Stomach smooth muscle (tissue), 2 donors: ENCODE results near the gene GSTT2.
"Not testable (repeated sequence)": the region's sequence is repeated elsewhere in the genome, so short reads cannot be mapped to it uniquely, and the experiment has no call there.

Experiments used
- H3K27ac ChIP-seq: one replicate; pipeline ENCODE4 v1.7.0; 2013; ENCODE audit warnings: mild to moderate bottlenecking, low read length, inconsistent platforms
- H3K27me3 ChIP-seq, 2 donors: one replicate each; pipeline ENCODE4 v1.7.0; 2013; ENCODE audit warnings: low read length in 2 of 2; ENCODE audit not compliant: insufficient read depth in 2 of 2, control insufficient read depth in 1 of 2
- H3K36me3 ChIP-seq, 2 donors: one replicate each; pipeline ENCODE4 v1.7.0; 2013; ENCODE audit warnings: low read length in 2 of 2; ENCODE audit not compliant: control insufficient read depth in 2 of 2, insufficient read depth in 2 of 2
- H3K4me1 ChIP-seq: one replicate; pipeline ENCODE4 v1.7.0; 2013; ENCODE audit warnings: low read length; ENCODE audit not compliant: control insufficient read depth, insufficient read depth
- H3K4me3 ChIP-seq, 2 donors: one replicate each; pipeline ENCODE4 v1.7.0; 2013; ENCODE audit warnings: low read length in 2 of 2
- H3K9ac ChIP-seq, 2 donors: one replicate each; pipeline ENCODE4 v1.7.0; 2013; ENCODE audit warnings: low read length in 2 of 2, mild to moderate bottlenecking in 1 of 2
- H3K9me3 ChIP-seq, 2 donors: one replicate each; pipeline ENCODE4 v1.7.0; 2013; ENCODE audit warnings: low read length in 2 of 2; ENCODE audit not compliant: control insufficient read depth in 2 of 2
- donor health status: healthy.
- donor health status: Pancreatic carcinoma.

Gene GSTT2

GRCh38 chr22:23955886-23956285 lies 24.0 kb upstream of the GSTT2 start:
- H3K4me1 ChIP-seq, H3K4me3 ChIP-seq, H3K27me3 ChIP-seq, H3K27ac ChIP-seq, H3K9me3 ChIP-seq, H3K9ac ChIP-seq, H3K36me3 ChIP-seq: not testable (repeated sequence)

GRCh38 chr22:23956301-23956900 lies 23.5 kb upstream of the GSTT2 start:
- H3K9ac ChIP-seq, H3K4me1 ChIP-seq, H3K36me3 ChIP-seq, H3K27me3 ChIP-seq, H3K9me3 ChIP-seq, H3K27ac ChIP-seq: not testable (repeated sequence)
- peak overlapping the region in 1 of 2 donors; percentile 22 for H3K4me3 ChIP-seq

GRCh38 chr22:23961084-23961771 lies 18.7 kb upstream of the GSTT2 start, which contains the start of gene GSTT2B:
GSTT2B (minus strand) TSS chr22:23961195; CDS start chr22:23961131, 64 bp downstream.
- H3K4me1 ChIP-seq, H3K27ac ChIP-seq, H3K9me3 ChIP-seq, H3K9ac ChIP-seq, H3K27me3 ChIP-seq, H3K36me3 ChIP-seq, H3K4me3 ChIP-seq: not testable (repeated sequence)

GRCh38 chr22:23966094-23966493 lies 13.8 kb upstream of the GSTT2 start:
- not testable (repeated sequence) for H3K4me3 ChIP-seq, H3K27ac ChIP-seq, H3K9me3 ChIP-seq, H3K9ac ChIP-seq, H3K4me1 ChIP-seq, H3K27me3 ChIP-seq
- peaks cover 13 to 20% of the 10 kb centered on the region in 2 donors for H3K36me3 ChIP-seq

- not testable (repeated sequence) for H3K9ac ChIP-seq, H3K4me3 ChIP-seq, H3K4me1 ChIP-seq, H3K9me3 ChIP-seq, H3K27ac ChIP-seq, H3K27me3 ChIP-seq
- peaks cover 18 to 23% of the 10 kb centered on the region in 2 donors for H3K36me3 ChIP-seq
Observed at GRCh38 chr22:23966568-23966967, 13.4 kb upstream of the GSTT2 start, which contains the start of gene DDTL. DDTL (plus strand) TSS chr22:23966888; CDS start chr22:23966915, 27 bp downstream.

GRCh38 chr22:23969071-23969470 lies 10.9 kb upstream of the GSTT2 start:
- Histone ChIP-seq H3K27ac (no peak overlapping the region), H3K36me3 (peaks cover 20 to 27% of the 10 kb centered on the region in 2 donors), H3K4me3 (no peak overlapping the region), H3K9me3 (no peaks in the 10 kb centered on the region), H3K4me1 (peaks cover 3% of the 10 kb centered on the region), H3K9ac (no peak overlapping the region), H3K27me3 (no peaks in the 10 kb centered on the region)

- no peak overlapping the region for H3K4me3 ChIP-seq
- H3K9me3 ChIP-seq, result no peaks in the 10 kb centered on the region
- H3K9ac ChIP-seq, result no peak overlapping the region
- no peak overlapping the region for H3K27ac ChIP-seq
- peaks cover 3% of the 10 kb centered on the region for H3K4me1 ChIP-seq
- peaks cover 20 to 27% of the 10 kb centered on the region in 2 donors for H3K36me3 ChIP-seq
- no peaks in the 10 kb centered on the region for H3K27me3 ChIP-seq
Observed at GRCh38 chr22:23970201-23970641, 9.7 kb upstream of the GSTT2 start.

GRCh38 chr22:23970816-23971486 lies 9.0 kb upstream of the GSTT2 start:
- Histone ChIP-seq H3K27me3 (no peaks in the 10 kb centered on the region), H3K4me1 (peaks cover 3% of the 10 kb centered on the region), H3K9ac (no peak overlapping the region), H3K36me3 (peaks cover 20 to 27% of the 10 kb centered on the region in 2 donors), H3K4me3 (no peak overlapping the region), H3K9me3 (no peaks in the 10 kb centered on the region), H3K27ac (no peak overlapping the region)

GRCh38 chr22:23971927-23972326 lies 8.0 kb upstream of the GSTT2 start:
- H3K36me3 ChIP-seq, result peaks cover 20 to 27% of the 10 kb centered on the region in 2 donors
- not testable (repeated sequence) for H3K27ac ChIP-seq, H3K27me3 ChIP-seq, H3K4me3 ChIP-seq, H3K4me1 ChIP-seq, H3K9me3 ChIP-seq, H3K9ac ChIP-seq

- not testable (repeated sequence) for H3K27me3 ChIP-seq, H3K4me1 ChIP-seq, H3K4me3 ChIP-seq, H3K27ac ChIP-seq, H3K9me3 ChIP-seq, H3K9ac ChIP-seq
- peaks cover 17 to 23% of the 10 kb centered on the region in 2 donors for H3K36me3 ChIP-seq
Observed at GRCh38 chr22:23974345-23974744, 5.6 kb upstream of the GSTT2 start, which contains the start of gene DDT. DDT (minus strand) TSS chr22:23974441; CDS start chr22:23974414, 27 bp downstream.
